T-helper 1 cell (primary cell): ENCODE data around the gene FAM240A.
A peak's percentile ranks its signal among the peaks of the same experiment; 100 is the strongest.

Source experiments
- DNase-seq, 5 donors: peaks; one replicate each; pipeline ENCODE4 v3.0.0-alpha.2; 2012 to 2020

Gene FAM240A

GRCh38 chr3:46628901-46629369 lies 16.6 kb downstream of the FAM240A start:
- DNase-seq, result no peak

- peak; percentile 44 to 77 (median 65) for DNase-seq
These were observed 17.5 kb downstream of the FAM240A start for GRCh38 chr3:46629551-46630517.

- no peak for DNase-seq
These were observed 20.5 kb downstream of the FAM240A start for GRCh38 chr3:46632792-46633191.

- DNase-seq, result no peak
These were observed 22.5 kb downstream of the FAM240A start for GRCh38 chr3:46634856-46635255.

DNA sequence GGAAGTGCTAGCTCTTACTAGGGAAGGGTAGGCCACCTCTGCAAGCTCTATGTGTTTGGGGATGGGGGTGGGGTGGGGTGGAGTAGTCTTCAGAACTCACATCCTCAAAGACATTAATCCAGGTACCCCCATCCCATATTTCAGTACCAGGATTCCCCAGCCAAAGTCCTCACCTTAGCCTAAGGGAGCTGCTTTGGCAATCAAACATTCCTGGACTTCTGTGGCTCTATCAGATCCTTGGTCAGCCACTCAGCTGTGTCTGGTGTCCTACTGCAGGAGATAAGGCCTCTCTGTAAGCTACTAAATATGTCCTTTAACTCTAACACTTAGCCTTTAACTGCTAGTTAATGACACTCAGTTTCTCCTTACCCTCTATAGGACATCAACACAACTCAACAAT lies 26.9 kb downstream of the FAM240A start:
- DNase-seq, result no peak

- DNase-seq, result no peak
These were observed 28.6 kb downstream of the FAM240A start for GRCh38 chr3:46640927-46641326.

GRCh38 chr3:46642971-46643370 lies 30.6 kb downstream of the FAM240A start:
- DNase-seq, result no peak

DNA sequence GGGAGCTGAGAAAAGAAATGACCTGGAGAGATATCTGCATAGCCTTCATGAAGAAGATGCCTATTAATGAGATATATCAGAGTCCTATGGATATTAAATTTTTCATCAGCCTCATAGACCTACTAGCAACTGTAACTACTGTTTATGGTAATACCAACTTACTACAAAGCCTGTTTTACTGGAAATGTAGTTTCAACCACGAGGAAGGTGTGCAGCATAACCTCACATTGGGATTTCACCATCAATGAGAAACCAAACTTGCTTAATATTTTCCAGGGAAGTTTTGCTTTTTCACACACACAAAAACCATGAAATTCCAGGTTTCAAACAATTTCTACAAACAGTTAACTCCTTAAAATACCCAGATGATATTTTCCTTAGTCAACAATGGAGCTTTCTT lies 31.4 kb downstream of the FAM240A start:
- DNase-seq, result no peak

- no peak for DNase-seq
These were observed 34.4 kb downstream of the FAM240A start for GRCh38 chr3:46646700-46647099.

- DNase-seq, result no peak
These were observed 35.8 kb downstream of the FAM240A start for GRCh38 chr3:46648096-46648495.

DNA sequence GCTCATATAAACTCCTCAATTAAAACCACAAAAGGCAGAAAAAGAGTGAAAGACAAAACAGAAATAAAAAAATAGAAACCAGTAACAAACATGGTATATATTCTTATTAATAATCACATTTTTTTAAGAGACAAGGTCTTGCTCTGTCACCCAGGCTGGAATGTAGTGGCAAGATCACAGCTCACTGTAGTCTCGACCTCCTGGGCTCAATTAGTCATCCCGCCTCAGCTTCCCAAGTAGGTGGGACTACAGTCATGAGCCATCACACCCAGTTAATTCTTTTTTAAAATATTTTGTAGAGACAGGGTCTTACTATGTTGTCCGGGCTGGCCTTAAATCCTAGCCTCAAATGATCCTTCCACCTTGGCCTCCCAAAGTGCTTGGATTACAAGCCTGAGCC lies 37.1 kb downstream of the FAM240A start:
- DNase-seq, result no peak

DNA sequence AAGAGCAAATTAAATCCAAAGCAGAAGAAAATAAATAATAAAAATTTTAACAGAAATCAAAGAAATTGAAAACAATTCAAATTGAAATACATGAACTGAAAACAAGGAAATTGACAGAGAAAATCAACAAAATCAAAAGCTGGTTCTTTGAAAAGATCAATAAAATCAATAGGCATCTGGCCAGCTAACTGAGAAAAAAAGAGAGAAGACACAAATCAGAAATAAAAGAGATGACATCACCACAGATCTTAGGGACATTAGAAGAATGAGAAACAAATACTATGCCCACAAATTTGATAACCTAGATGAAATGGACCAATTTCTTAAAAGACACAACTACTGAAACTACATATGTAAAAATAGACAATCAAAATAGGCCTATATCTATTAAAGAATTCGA lies 38.8 kb downstream of the FAM240A start:
- no peak for DNase-seq

GRCh38 chr3:46655271-46655670 lies 42.9 kb downstream of the FAM240A start:
- no peak for DNase-seq

GRCh38 chr3:46656778-46657556 lies 44.6 kb downstream of the FAM240A start:
- DNase-seq, result no peak

GRCh38 chr3:46659285-46659684 lies 47.0 kb downstream of the FAM240A start:
- DNase-seq, result no peak

GRCh38 chr3:46660003-46660402 lies 47.7 kb downstream of the FAM240A start:
- DNase-seq, result no peak

DNA sequence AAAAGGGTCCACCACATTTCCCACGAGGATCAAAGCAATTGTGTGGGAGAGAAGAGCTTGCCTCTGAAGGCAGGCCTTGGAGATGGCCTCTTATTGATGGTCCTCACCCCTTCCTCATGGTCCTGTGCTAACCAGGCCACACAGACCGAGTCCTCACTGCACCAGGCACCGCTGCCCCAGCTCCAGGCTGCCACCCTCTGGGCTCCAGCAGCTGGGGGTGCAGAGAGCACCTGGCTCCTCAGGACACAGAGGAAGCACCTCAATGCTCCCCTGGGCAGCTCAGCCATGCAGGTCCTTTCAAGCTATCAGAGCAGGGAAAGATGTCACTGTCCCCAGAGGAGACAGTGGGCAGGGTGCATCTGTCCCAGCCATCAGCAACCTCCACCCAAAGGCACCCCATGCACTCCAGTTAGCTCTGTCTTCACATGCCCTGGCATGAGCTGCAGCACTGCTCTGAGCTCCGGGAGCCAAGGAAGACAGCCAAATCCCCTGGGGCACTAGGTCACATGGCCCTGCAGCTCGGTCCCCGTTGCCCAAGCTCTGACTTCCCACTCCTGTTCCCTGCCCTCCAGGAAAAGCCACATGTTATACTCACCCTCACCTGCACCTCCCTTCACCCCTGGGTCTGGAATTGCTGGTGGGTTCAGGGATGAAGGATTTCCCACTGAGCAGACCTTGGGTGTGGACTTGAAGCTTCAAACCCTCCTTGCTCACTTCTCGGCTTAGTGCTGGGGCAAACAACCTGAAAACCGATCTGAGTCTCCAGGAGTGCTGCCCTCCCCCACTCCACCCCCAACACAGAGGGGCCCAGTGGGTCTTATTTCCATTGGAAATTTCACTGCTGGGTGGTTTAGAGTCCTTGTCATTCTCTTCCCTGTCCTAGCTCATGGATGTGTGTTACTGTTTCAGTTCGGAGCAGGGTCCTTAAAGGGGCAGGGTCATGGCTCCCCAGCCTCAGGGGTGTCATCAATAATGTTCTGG lies 48.5 kb downstream of the FAM240A start:
- DNase-seq, result no peak

GRCh38 chr3:46661776-46662766 lies 49.7 kb downstream of the FAM240A start:
- DNase-seq, result no peak

- DNase-seq, result no peak
These were observed 50.6 kb downstream of the FAM240A start for GRCh38 chr3:46662771-46663551.

DNA sequence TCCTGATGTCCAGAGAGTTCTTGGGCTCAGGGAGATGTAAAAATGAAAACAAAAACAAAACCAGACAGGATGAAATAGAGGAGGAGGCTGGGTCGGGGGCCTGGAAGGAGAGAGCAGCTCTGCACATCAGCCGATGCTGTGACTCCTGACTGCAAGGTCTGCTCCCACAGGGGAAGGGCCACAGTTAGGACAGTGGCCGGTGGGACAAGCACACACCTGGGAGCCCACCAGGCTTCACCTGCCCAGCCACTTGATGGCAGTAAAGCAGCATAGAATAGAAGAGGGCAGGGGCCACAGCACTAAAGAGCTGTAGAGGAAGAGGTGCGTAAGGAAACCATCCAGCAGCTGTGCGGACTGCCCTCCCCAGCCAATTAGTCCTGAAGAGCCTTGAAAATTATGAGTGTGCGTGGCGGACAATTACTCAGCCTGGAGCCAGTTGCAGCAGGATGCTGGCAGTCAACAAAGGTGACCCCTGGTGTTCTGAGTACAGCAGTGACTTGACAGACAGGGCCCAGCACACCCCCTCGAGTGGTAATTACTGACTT lies 51.3 kb downstream of the FAM240A start:
- no peak for DNase-seq
